Measurements from ENCODE around the gene LZTR1. TPM values are rescaled to one million over a fixed set of nuclear protein-coding genes. Genes with fewer than 3 reads are reported as not detected.

The LZTR1 gene
- total RNA-seq, 1 experiment from 2014 or later, result 23.4 TPM

- no peaks in the 10 kb centered on the region for H3F3A ChIP-seq (ENCODE audit: insufficient read depth, low read depth)
- intact Hi-C loops (cut with micrococcal nuclease; ENCODE audit: unreplicated experiment), result no loop called here
- H3K27ac ChIP-seq, result no peak overlapping the region
- no peaks in the 10 kb centered on the region for H4K20me1 ChIP-seq (ENCODE audit: insufficient read depth)
- no TSS peak for BruUV-seq (replicated peaks)
- no peak for DNase-seq
- no peak overlapping the region for H3K4me2 ChIP-seq
- POLR2A ChIA-PET (ENCODE audit: unreplicated experiment), result no interaction called here
- H3K9me3 ChIP-seq (ENCODE audit: insufficient read depth, low read depth), result no peaks in the 10 kb centered on the region
- no peaks in the 10 kb centered on the region for H3K36me3 ChIP-seq (ENCODE audit: low read depth)
- no peak overlapping the region for H3K4me3 ChIP-seq
- no peaks in the 10 kb centered on the region for H3K79me2 ChIP-seq (ENCODE audit: low read depth)
- TF ChIP-seq EZH2 (IDR thresholded peaks at IDR 0.05; ENCODE audit: low read depth), result no peak
- TF ChIP-seq CTCF (conservative IDR thresholded peaks at IDR 0.05), result no peak
- no peaks in the 10 kb centered on the region for H3K27me3 ChIP-seq (ENCODE audit: insufficient read depth, low read depth)
- CTCF ChIA-PET, result no interaction called here
- H2AFZ ChIP-seq, result no peak overlapping the region
- H3K9me2 ChIP-seq (ENCODE audit: insufficient read depth), result no peaks in the 10 kb centered on the region
- no peaks in the 10 kb centered on the region for H3K4me1 ChIP-seq (replicated peaks; ENCODE audit: insufficient read depth)
These were observed 48.8 kb downstream of the LZTR1 start for GRCh38 chr22:21030621-21031544.

- H4K20me1 ChIP-seq (ENCODE audit: insufficient read depth), result no peaks in the 10 kb centered on the region
- TF ChIP-seq EZH2 (IDR thresholded peaks at IDR 0.05; ENCODE audit: low read depth), result no peak
- no peak for TF ChIP-seq CTCF (conservative IDR thresholded peaks at IDR 0.05)
- no peaks in the 10 kb centered on the region for H3K9me2 ChIP-seq (ENCODE audit: insufficient read depth)
- no peaks in the 10 kb centered on the region for H3K4me1 ChIP-seq (replicated peaks; ENCODE audit: insufficient read depth)
- no peak overlapping the region for H2AFZ ChIP-seq
- ChIA-PET CTCF (no interaction called here), POLR2A (ENCODE audit: unreplicated experiment) (no interaction called here)
- no TSS peak for BruUV-seq (replicated peaks)
- no peak overlapping the region for H3K4me2 ChIP-seq
- no peaks in the 10 kb centered on the region for H3K36me3 ChIP-seq (ENCODE audit: low read depth)
- H3K79me2 ChIP-seq (ENCODE audit: low read depth), result no peaks in the 10 kb centered on the region
- H3K27me3 ChIP-seq (ENCODE audit: insufficient read depth, low read depth), result no peaks in the 10 kb centered on the region
- no peak overlapping the region for H3K27ac ChIP-seq
- no peak overlapping the region for H3K4me3 ChIP-seq
- no peaks in the 10 kb centered on the region for H3K9me3 ChIP-seq (ENCODE audit: insufficient read depth, low read depth)
- H3F3A ChIP-seq (ENCODE audit: insufficient read depth, low read depth), result no peaks in the 10 kb centered on the region
- no peak for DNase-seq
- intact Hi-C loops (cut with micrococcal nuclease; ENCODE audit: unreplicated experiment), result no loop called here
These were observed 49.5 kb downstream of the LZTR1 start for GRCh38 chr22:21031545-21032036.

GRCh38 chr22:21032037-21032867 is 50.2 kb downstream of the LZTR1 start, which contains the start of gene SLC7A4:
Gene SLC7A4, minus strand, starts transcription at chr22:21032561. Its CDS starts 749 bp downstream, at chr22:21031812.
- ChIA-PET CTCF (no interaction called here), POLR2A (ENCODE audit: unreplicated experiment) (interaction anchor here (0.9 kb wide), 1 partner anchor 12 kb away, joined by 7 read pairs; no protein-coding TSS in a partner anchor)
- H3K4me3 ChIP-seq, result no peak within 1 kb of the TSS
- no peak within 1 kb of the TSS for H2AFZ ChIP-seq
- no peak within 1 kb of the TSS for H3K27ac ChIP-seq
- H3K4me1 ChIP-seq (replicated peaks; ENCODE audit: insufficient read depth), result peaks cover 1% of the 10 kb centered on the region
- no peaks in the 10 kb centered on the region for H3K27me3 ChIP-seq (ENCODE audit: insufficient read depth, low read depth)
- intact Hi-C loops (cut with micrococcal nuclease; ENCODE audit: unreplicated experiment), result no loop called here
- TF ChIP-seq EZH2 (IDR thresholded peaks at IDR 0.05; ENCODE audit: low read depth), result no peak
- no peak for TF ChIP-seq CTCF (conservative IDR thresholded peaks at IDR 0.05)
- no peaks in the 10 kb centered on the region for H3K9me2 ChIP-seq (ENCODE audit: insufficient read depth)
- BruUV-seq (replicated peaks), result no TSS peak
- no peaks in the 10 kb centered on the region for H3K36me3 ChIP-seq (ENCODE audit: low read depth)
- H4K20me1 ChIP-seq (ENCODE audit: insufficient read depth), result no peaks in the 10 kb centered on the region
- no peaks in the 10 kb centered on the region for H3K9me3 ChIP-seq (ENCODE audit: insufficient read depth, low read depth)
- no peak within 1 kb of the TSS for H3K4me2 ChIP-seq
- H3F3A ChIP-seq (ENCODE audit: insufficient read depth, low read depth), result peaks cover 3% of the 10 kb centered on the region
- no peak for DNase-seq
- H3K79me2 ChIP-seq (ENCODE audit: low read depth), result no peaks in the 10 kb centered on the region

Measured in PC-9 (cell line).